Endothelial cell of umbilical vein (primary cell): ENCODE measurements around the gene RPRD1A. TPM values are rescaled to one million over a fixed set of nuclear protein-coding genes. Genes with fewer than 3 reads are reported as not detected.

Experiments used
- BruUV-seq: library from RNA; stranded (reverse); fragments of 400-500 nt; replicated peaks from 2 replicates; lab custom pipeline; 2021; lab: Mats Ljungman, UMichigan
- CTCF ChIA-PET: fragments of 300-600, 350-600 bp; sonication (Branson Sonifier 250); formaldehyde crosslinking; loops from one replicate; lab custom pipeline; 2021; ENCODE audit warnings: antibody characterized with exemption, inconsistent platforms; lab: Charles Lee
- POLR2A ChIA-PET: fragments of 300-600, 350-600 bp; sonication (Branson Sonifier 250); formaldehyde crosslinking; loops from one replicate; lab custom pipeline; 2021; ENCODE audit warnings: antibody characterized with exemption, inconsistent platforms; lab: Charles Lee
- DNase-seq: peaks from one replicate; pipeline ENCODE4 v3.0.0-alpha.2; 2011; ENCODE audit warnings: low read depth, low spot score
- FAIRE-seq: peaks from 2 replicates; lab custom pipeline; 2011; peaks lifted over from hg19 to GRCh38; lab: Jason Lieb, UNC
- H2AFZ ChIP-seq: 2 replicates; pipeline ENCODE4 v1.6.0; 2012; ENCODE audit warnings: low read depth, low read length, control low read depth, inconsistent platforms
- H3K27ac ChIP-seq: 2 replicates; pipeline ENCODE4 v1.5.1; 2011; ENCODE audit warnings: low read depth, mild to moderate bottlenecking, control low read depth, low read length, moderate library complexity; ENCODE audit not compliant: insufficient read depth
- H3K27me3 ChIP-seq, 2 experiments: 2 replicates each; pipeline versions ENCODE4 v1.6.0 to v1.6.1; 2011; ENCODE audit warnings: low read length in 2 of 2, mixed read lengths in 1 of 2; ENCODE audit not compliant: control insufficient read depth in 2 of 2, insufficient read depth in 2 of 2
- H3K36me3 ChIP-seq, 2 experiments: 2 replicates in 1 of 2; 3 replicates in 1 of 2; pipeline ENCODE4 v1.5.1; 2011; ENCODE audit warnings: low read length in 2 of 2, mild to moderate bottlenecking in 1 of 2, moderate library complexity in 1 of 2; ENCODE audit not compliant: control insufficient read depth in 2 of 2, insufficient read depth in 2 of 2; ENCODE audit errors: extremely low read depth in 1 of 2
- H3K4me1 ChIP-seq: 3 replicates; pipeline ENCODE4 v1.5.1; 2011; ENCODE audit warnings: mild to moderate bottlenecking, low read length; ENCODE audit not compliant: control insufficient read depth, insufficient read depth; ENCODE audit errors: extremely low read depth
- H3K4me2 ChIP-seq: 2 replicates; pipeline ENCODE4 v1.6.1; 2011; ENCODE audit warnings: low read length, control low read depth, mixed read lengths; ENCODE audit not compliant: insufficient read depth
- H3K4me3 ChIP-seq, 3 experiments: fragments of 200-600 bp in 1 of 3; sonication (generic), shearing (Covaris generic) in 1 of 3; replicated peaks in 1 of 3; 2 replicates each; pipeline ENCODE4 v1.5.1; 2011 to 2016; ENCODE audit warnings: control low read depth in 3 of 3, low read length in 3 of 3, mild to moderate bottlenecking in 2 of 3, inconsistent platforms in 1 of 3, low read depth in 1 of 3, moderate library complexity in 1 of 3; ENCODE audit not compliant: insufficient read depth in 1 of 3
- H3K79me2 ChIP-seq: 2 replicates; pipeline ENCODE4 v1.6.0; 2012; ENCODE audit warnings: low read length, inconsistent platforms; ENCODE audit not compliant: control insufficient read depth, insufficient read depth
- H3K9ac ChIP-seq: replicated peaks from 2 replicates; pipeline ENCODE3; 2011; ENCODE audit warnings: low read length, control low read depth; ENCODE audit not compliant: insufficient read depth; ENCODE audit errors: extremely low read depth
- H3K9me1 ChIP-seq: replicated peaks from 3 replicates; pipeline ENCODE4 v1.6.0; 2011; ENCODE audit warnings: mild to moderate bottlenecking, low read length; ENCODE audit not compliant: control insufficient read depth, insufficient read depth; ENCODE audit errors: extremely low read depth
- H3K9me3 ChIP-seq: replicated peaks from 2 replicates; pipeline ENCODE4 v1.5.1; 2012; ENCODE audit warnings: low read length, inconsistent platforms; ENCODE audit not compliant: control insufficient read depth, insufficient read depth
- H4K20me1 ChIP-seq: replicated peaks from 2 replicates; pipeline ENCODE3; 2011; ENCODE audit warnings: mild to moderate bottlenecking, low read length; ENCODE audit not compliant: control insufficient read depth, insufficient read depth; ENCODE audit errors: extremely low read depth
- EZH2 ChIP-seq: IDR thresholded peaks from 2 replicates; pipeline ENCODE4 v1.6.1; 2012; ENCODE audit warnings: borderline replicate concordance, low read depth, mild to moderate bottlenecking, moderate library complexity, low read length, inconsistent platforms; ENCODE audit not compliant: severe bottlenecking
- FOS ChIP-seq: IDR thresholded peaks from 2 replicates; pipeline ENCODE4 v1.6.1; 2011; ENCODE audit warnings: mild to moderate bottlenecking, low read length, moderate library complexity, borderline replicate concordance; ENCODE audit not compliant: insufficient read depth
- GATA2 ChIP-seq: IDR thresholded peaks from 2 replicates; pipeline ENCODE4 v1.7.0; 2011; ENCODE audit warnings: low read depth, mild to moderate bottlenecking, moderate library complexity, mixed read lengths, low read length; ENCODE audit not compliant: insufficient read length, insufficient read depth
- JUN ChIP-seq: IDR thresholded peaks from 2 replicates; pipeline ENCODE4 v1.6.1; 2011; ENCODE audit warnings: borderline replicate concordance, low read depth; ENCODE audit not compliant: insufficient read length, insufficient read depth
- MYC ChIP-seq: IDR thresholded peaks from one replicate; pipeline ENCODE4 v1.6.1; 2011; ENCODE audit warnings: mild to moderate bottlenecking, low read depth, low read length
- POLR2A ChIP-seq: IDR thresholded peaks from 2 replicates; pipeline ENCODE4 v1.6.1; 2012; ENCODE audit warnings: low read depth, mild to moderate bottlenecking, control low read depth, low read length
- POLR2AphosphoS5 ChIP-seq: IDR thresholded peaks from 2 replicates; pipeline ENCODE4 v1.6.1; 2012; ENCODE audit warnings: low read depth, mild to moderate bottlenecking, control low read depth, low read length, moderate library complexity; ENCODE audit not compliant: insufficient read depth
- dilution Hi-C: fragments of 300-500 bp; cut with MboI; formaldehyde crosslinking; loops from one replicate; pipeline ENCODE4 v1.15.0; 2019; ENCODE audit warnings: low sequenced_read_pairs; ENCODE audit not compliant: extremely low pct_ligation_motif_present
- intact Hi-C: fragments of 100-400 bp; cut with micrococcal nuclease; formaldehyde crosslinking; loops from one replicate; pipeline ENCODE4 v1.10.0; 2022
- polyA plus RNA-seq, 4 experiments: library from polyadenylated mRNA; depleted of rRNA in 3 of 4; stranded (reverse) in 3 of 4; unstranded in 1 of 4; fragments of >200 nt; gene quantifications; 2 replicates each; pipeline versions ENCODE4 v1.2.1 to v1.2.3, GENCODE V29; 2011 to 2012; ENCODE audit warnings: missing spikeins in 1 of 4
- total RNA-seq: library from RNA; stranded (reverse); gene quantifications from 2 replicates; pipeline ENCODE4 v1.2.3, GENCODE V29; 2021
- TF ChIP-seq, protein P1 (sequence below), 2 donors: IDR thresholded peaks; 1 replicate in 1 of 2; 2 replicates in 1 of 2; pipeline ENCODE4 v1.5.1; 2011; ENCODE audit warnings: low read length in 2 of 2, mild to moderate bottlenecking in 2 of 2, moderate library complexity in 2 of 2, control low read depth in 1 of 2, inconsistent platforms in 1 of 2, low read depth in 1 of 2; ENCODE audit not compliant: insufficient read depth in 1 of 2; ENCODE audit errors: extremely low read depth in 1 of 2
- TF ChIP-seq, protein P2 (sequence below): IDR thresholded peaks from 2 replicates; pipeline ENCODE4 v1.6.1; 2011; ENCODE audit not compliant: insufficient read depth, insufficient read length

The RPRD1A gene
- total and polyA plus RNA-seq, 2 donors (not counting 3 experiments of a cell fraction or from before 2014, with no cell fraction given) = 13.5 to 50.7 TPM

DNA sequence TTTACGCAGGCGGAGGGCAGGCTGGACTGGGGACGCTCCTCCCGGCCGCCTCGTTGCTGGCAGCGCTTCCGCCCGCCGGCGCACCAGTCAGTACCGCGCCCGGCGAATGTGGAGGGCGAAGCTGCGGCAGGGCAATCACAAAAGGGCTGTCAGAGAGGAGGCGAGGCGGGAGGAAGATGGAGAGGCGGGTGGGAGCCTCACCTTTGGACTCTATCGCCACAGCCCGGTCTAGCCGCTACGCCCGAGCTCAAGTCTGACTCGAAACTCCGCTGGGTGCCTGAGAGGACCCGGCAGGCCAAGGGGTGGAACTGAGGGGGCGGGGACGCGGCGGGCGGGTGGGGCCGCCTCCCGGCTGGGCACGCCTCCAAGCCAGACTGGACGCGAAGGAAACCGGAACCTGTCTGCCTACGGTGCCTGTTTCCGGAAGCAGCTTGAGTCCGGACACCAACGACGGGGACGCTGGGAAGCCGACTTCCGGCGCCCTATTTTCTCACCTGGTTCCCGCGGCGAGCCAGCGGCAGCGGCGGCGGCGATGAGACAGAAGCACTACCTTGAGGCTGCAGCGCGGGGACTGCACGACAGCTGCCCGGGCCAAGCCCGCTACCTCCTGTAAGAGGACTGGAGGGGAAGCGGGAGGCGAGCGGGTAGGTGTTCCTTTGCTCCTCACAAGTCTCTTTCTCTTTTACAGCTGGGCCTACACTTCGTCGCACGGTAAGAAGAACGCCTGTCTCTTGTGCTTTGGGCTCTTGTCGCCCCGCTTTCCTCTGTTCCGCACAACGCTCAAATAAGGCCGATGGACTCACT lies 95.0 kb downstream of the RPRD1A start, which contains the start of gene RMP24:
RMP24 (plus strand) TSS at position 483 of the 804 bp plus-strand sequence.
- Histone ChIP-seq H3K9me3 (no peaks in the 10 kb centered on the region), H3K36me3 (peaks cover 0 to 9% of the 10 kb centered on the region in 2 experiments), H3K27ac (peak within 1 kb of the TSS; percentile 91), H3K4me3 (peak within 1 kb of the TSS; percentile 83 to 99 (median 91)), H2AFZ (peak within 1 kb of the TSS; percentile 95), H3K4me2 (peak within 1 kb of the TSS; percentile 95), H3K9me1 (no peaks in the 10 kb centered on the region), H3K27me3 (peaks cover 4% of the 10 kb centered on the region in 2 experiments), H4K20me1 (no peaks in the 10 kb centered on the region), H3K4me1 (peaks cover 18% of the 10 kb centered on the region), H3K79me2 (peaks cover 20% of the 10 kb centered on the region), H3K9ac (peak within 1 kb of the TSS; percentile 97)
- no TSS peak for BruUV-seq
- no peak for TF ChIP-seq MYC
- no peak for TF ChIP-seq EZH2
- no peak for TF ChIP-seq FOS
- TF ChIP-seq, protein P1, sequence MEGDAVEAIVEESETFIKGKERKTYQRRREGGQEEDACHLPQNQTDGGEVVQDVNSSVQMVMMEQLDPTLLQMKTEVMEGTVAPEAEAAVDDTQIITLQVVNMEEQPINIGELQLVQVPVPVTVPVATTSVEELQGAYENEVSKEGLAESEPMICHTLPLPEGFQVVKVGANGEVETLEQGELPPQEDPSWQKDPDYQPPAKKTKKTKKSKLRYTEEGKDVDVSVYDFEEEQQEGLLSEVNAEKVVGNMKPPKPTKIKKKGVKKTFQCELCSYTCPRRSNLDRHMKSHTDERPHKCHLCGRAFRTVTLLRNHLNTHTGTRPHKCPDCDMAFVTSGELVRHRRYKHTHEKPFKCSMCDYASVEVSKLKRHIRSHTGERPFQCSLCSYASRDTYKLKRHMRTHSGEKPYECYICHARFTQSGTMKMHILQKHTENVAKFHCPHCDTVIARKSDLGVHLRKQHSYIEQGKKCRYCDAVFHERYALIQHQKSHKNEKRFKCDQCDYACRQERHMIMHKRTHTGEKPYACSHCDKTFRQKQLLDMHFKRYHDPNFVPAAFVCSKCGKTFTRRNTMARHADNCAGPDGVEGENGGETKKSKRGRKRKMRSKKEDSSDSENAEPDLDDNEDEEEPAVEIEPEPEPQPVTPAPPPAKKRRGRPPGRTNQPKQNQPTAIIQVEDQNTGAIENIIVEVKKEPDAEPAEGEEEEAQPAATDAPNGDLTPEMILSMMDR (IDR thresholded peaks at IDR 0.05; ENCODE audit: extremely low read depth in 1 of 2, insufficient read depth in 1 of 2, low read depth in 1 of 2, low read length in 2 of 2) = no peak
- TF ChIP-seq, protein P2, sequence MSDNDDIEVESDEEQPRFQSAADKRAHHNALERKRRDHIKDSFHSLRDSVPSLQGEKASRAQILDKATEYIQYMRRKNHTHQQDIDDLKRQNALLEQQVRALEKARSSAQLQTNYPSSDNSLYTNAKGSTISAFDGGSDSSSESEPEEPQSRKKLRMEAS = no peak
- TF ChIP-seq POLR2AphosphoS5 = peak; percentile 95
- TF ChIP-seq POLR2A = peak; percentile 78
- no peak for TF ChIP-seq JUN
- TF ChIP-seq GATA2 = no peak
- intact Hi-C loops = loop anchor here (1.0 to 10.0 kb wide), 6 partner anchors 157 to 730 kb away; partner anchors contain the start of genes ELP2, GALNT1, SLC39A6 and ZNF397
- FAIRE-seq (peak; percentile 82), DNase-seq (peak; percentile 89)
- POLR2A ChIA-PET = interaction anchor here (0.7 kb wide), 1 partner anchor 88 kb away, joined by 4 read pairs; no protein-coding TSS in a partner anchor
- CTCF ChIA-PET = interaction anchor here (0.8 to 1.9 kb wide), 7 partner anchors 12 to 586 kb away, joined by 3 to 8 read pairs (median 4); no protein-coding TSS in a partner anchor
- dilution Hi-C loops = no loop called here
